ENCODE data around the gene ZNF490.

Gene ZNF490

GRCh38 chr19:12551060-12551832, 59.4 kb downstream of the ZNF490 start, which contains the start of gene ZNF564 (continued):
- TF ChIP-seq ZNF518A (tag by site-specific recombination; conservative IDR thresholded peaks at IDR 0.05; ENCODE audit: low read depth) (peak; percentile 79), ZNF514 (tag by site-specific recombination; IDR thresholded peaks at IDR 0.05) (no peak), ZNF121 (tag by site-specific recombination; IDR thresholded peaks at IDR 0.05) (0 out of 2 replicates have a peak, but pooled peaks have one; percentile 43), ZNF324 (tag by site-specific recombination; IDR thresholded peaks at IDR 0.05) (peak; percentile 85; the same call in 1 of the 2 replicates), ZSCAN30 (tag by site-specific recombination; IDR thresholded peaks at IDR 0.05) (peak; percentile 91), OVOL3 (tag by site-specific recombination; IDR thresholded peaks at IDR 0.05) (peak; percentile 70), KLF1 (tag by site-specific recombination; IDR thresholded peaks at IDR 0.05) (peak; percentile 34; the same call in 1 of the 2 replicates), IKZF3 (tag by site-specific recombination; IDR thresholded peaks at IDR 0.05) (peak; percentile 71), ZNF704 (tag by site-specific recombination; IDR thresholded peaks at IDR 0.05) (peak; percentile 80; the same call in 1 of the 2 replicates), ZNF366 (tag by site-specific recombination; conservative IDR thresholded peaks at IDR 0.05) (0 out of 2 replicates have a peak, but pooled peaks have one; percentile 38), ZNF391 (tag by site-specific recombination; IDR thresholded peaks at IDR 0.05; ENCODE audit: borderline replicate concordance, low read depth) (peak; percentile 21; the same call in 1 of the 2 replicates), HIC1 (tag by site-specific recombination; IDR thresholded peaks at IDR 0.05) (no peak; the same call in 1 of the 2 replicates), ZBTB6 (tag by site-specific recombination; IDR thresholded peaks at IDR 0.05) (peak; percentile 73), SP3 (tag by site-specific recombination; IDR thresholded peaks at IDR 0.05) (peak; percentile 91), KLF9 (tag by site-specific recombination; IDR thresholded peaks at IDR 0.05; ENCODE audit: low read depth) (peak; percentile 72; the same call in 1 of the 2 replicates), ZNF600 (tag by site-specific recombination; IDR thresholded peaks at IDR 0.05) (peak; percentile 87), ZNF580 (tag by site-specific recombination; IDR thresholded peaks at IDR 0.05) (peak; percentile 87), SP2 (tag by site-specific recombination; IDR thresholded peaks at IDR 0.05) (peak; percentile 96), GFI1B (tag by site-specific recombination; IDR thresholded peaks at IDR 0.05) (peak; percentile 16; the same call in 1 of the 2 replicates), ZNF221 (tag by site-specific recombination; IDR thresholded peaks at IDR 0.05; ENCODE audit: borderline replicate concordance) (0 out of 2 replicates have a peak, but pooled peaks have one; percentile 74), ZNF660 (tag by site-specific recombination; IDR thresholded peaks at IDR 0.05) (peak; percentile 77), ZNF473 (tag by site-specific recombination; IDR thresholded peaks at IDR 0.05) (no peak), ZNF791 (tag by site-specific recombination; IDR thresholded peaks at IDR 0.05) (no peak), TSHZ1 (tag by site-specific recombination; IDR thresholded peaks at IDR 0.05; ENCODE audit: borderline replicate concordance) (peak; percentile 50; the same call in 1 of the 2 replicates), ZNF341 (tag by site-specific recombination; IDR thresholded peaks at IDR 0.05; ENCODE audit: low read depth) (peak; percentile 48), ZSCAN23 (tag by site-specific recombination; IDR thresholded peaks at IDR 0.05) (peak; percentile 79; the same call in 1 of the 2 replicates)
